NCI-H1105 treated with DMSO at 0.1 percent for 48 hours (cell line): ENCODE measurements around the gene GPR141.

Experiments
- DNase-seq: peaks from one replicate; lab custom pipeline; 2025; lab: John Stamatoyannopoulos, UW

Gene GPR141, protein sequence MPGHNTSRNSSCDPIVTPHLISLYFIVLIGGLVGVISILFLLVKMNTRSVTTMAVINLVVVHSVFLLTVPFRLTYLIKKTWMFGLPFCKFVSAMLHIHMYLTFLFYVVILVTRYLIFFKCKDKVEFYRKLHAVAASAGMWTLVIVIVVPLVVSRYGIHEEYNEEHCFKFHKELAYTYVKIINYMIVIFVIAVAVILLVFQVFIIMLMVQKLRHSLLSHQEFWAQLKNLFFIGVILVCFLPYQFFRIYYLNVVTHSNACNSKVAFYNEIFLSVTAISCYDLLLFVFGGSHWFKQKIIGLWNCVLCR

DNA sequence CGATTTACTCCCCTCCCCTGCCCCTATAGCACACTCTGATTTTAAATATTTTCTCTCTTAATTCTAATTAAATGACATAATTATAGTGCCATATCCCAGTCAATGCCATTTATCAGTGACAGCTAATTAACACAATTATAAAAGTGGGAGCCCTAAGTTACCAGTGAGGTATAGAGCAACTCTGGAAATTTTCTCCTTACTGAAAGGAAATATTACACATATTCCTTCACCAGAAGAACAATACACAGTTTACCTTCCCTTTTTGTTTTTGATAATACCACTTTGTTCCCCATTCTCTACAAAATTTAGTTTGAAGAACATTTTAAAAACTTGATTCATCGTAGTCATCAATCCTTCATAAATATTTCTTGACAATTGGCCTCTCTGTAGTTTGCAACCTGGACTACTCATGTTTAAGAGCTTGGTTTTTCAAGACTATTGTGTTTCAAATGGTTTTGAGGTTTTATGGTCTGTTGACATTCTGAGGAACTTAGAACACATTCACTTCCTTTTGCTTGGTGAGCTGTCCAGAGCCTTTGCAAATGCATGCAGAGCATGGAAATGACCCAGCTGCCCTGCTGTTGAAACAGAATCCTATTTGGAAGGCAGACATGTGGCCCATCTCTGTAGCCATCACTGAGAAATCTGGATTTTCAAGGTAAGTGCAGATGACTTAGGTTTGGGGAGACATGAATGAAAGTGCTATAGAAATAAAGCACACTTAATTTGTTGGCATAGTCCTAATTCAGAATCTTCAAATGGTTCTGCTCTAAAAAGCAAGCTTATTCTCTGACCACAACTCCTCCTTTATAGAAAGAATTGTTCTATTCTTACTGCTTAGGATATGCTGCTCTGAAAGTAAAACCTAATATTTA, at the start of gene GPR141:
Gene GPR141, plus strand, starts transcription at position 521 of the 875 bp plus-strand sequence. CDS start 56,628 bp downstream, outside the sequence.
- DNase-seq: no peak

DNA sequence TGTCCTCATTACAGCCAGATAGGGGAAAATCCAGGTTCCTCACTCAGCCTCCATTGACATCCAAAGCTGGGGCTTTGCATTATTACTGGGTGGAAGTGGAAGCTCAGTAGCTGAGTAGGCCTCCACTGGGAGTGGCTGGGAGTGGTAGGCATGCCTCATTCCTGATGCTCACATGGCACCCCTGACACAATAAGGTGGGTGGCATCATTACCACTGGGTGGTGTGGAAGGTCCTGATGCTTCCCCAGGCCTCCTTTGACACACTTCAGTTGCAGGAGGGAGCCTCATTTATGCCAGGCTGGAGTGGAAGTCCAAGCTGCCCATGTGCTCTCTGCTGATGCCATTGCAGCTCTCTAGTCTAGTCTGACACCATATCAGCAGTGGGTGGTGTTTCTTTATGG, 48.2 kb upstream of the GPR141 start:
- no peak for DNase-seq

DNA sequence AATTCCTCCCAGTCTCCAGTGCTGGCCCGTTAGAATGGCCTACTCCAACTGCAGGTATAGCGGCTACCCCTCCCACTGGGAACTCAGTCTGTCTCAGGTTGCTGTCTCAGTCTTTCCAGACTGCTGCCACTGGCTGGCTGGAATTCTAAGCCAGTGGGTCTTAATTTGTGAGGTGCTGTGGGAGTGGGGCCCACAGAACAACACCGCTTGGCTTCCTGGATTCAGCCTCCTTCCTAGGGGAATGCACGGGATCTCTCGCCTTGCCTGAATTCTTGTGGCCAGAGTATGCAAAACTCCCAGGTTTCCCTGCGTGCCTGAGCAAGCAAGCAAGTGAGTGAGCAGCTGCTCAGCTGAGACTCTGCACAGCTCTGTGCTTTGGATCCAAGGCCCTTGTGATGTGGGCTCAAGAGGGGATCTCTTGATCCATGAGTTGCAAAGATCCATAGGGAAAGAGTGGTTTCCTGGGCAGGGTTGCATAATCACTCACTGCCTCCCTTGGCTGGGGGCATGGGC, 41.5 kb upstream of the GPR141 start:
- DNase-seq: no peak

DNA sequence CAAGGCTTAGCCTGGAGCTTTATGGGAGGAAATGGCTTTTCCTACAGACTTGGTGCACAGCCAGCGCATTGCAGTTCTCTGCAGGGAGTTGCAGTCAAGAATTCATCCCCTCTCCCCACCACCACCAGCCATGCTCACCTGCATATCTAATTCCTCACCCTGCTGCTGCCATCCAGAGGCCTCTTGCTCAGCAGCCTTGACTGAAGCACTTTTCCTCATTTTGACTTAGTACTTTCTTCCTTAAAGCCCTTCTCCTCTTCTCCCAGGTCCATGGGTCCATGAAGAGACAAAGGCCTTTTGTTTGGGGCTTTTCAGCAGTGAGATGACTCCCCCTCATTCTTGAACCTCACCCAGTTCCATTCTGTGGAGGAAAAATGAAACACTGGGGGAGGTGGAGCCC, 39.7 kb upstream of the GPR141 start:
- no peak for DNase-seq

DNA sequence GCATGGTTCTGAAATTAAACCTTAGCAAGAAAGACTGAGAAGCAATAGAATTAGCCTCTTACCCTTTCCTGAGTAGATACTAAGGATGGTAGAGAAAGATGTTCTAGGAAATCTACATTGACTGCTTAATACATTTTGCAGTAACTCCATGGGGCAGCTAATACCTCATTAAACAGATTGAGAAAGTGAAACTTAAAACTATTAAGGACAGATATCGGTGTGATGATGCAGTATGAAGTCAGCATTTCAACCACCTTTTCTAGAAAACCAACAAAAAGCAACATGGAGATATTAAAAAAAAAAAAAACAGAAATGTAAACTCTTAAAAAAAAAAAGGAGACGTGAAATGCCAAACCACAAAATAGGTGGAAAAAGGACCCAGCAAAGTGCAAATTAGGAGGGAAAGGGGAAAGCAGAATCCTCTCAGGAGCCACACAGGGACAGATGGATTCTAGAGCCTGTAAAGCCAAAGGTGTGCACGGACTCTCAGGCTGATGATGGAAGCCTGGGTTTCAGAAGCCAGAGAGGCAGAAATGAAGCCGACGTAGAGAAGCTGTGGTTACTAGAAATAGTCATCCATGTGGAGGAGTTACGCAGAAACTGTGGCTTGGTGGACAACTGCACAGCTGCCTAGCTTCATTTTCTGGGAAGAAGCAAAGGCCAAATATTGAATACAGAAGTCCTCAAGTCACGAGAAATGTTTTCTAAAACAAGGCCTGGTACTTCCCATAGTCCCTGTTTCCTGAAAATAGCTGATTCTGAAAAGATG, 38.1 kb upstream of the GPR141 start:
- no peak for DNase-seq

DNA sequence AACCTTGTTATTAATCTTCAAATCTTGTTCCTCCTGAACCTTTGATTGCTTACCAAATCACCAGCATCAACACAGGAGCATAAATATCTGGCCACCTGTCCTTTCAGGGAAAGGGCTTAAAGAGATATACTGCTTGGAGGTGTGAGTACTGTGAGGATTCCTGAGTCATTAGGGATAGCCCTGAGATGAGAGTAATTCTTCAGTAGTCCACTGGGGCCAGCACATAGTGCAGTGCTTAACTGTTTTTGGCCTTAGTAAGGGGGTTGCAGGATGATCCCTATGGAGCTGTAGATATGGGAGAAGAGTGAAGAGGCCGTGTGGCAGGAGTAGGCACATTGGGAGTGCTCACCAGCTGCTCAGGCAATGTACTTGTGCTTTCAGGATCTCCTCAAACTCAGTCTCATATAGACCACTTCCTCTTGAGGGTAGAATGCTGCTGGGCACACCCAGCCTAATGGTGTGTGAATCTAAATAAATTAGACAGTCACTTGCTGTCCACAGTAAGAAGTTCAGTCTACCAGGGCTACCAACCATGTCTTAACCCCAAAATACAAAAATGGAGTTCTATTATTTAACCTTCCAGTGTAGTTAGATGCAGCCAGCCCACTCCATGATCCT, 26.5 kb upstream of the GPR141 start:
- DNase-seq: no peak

DNA sequence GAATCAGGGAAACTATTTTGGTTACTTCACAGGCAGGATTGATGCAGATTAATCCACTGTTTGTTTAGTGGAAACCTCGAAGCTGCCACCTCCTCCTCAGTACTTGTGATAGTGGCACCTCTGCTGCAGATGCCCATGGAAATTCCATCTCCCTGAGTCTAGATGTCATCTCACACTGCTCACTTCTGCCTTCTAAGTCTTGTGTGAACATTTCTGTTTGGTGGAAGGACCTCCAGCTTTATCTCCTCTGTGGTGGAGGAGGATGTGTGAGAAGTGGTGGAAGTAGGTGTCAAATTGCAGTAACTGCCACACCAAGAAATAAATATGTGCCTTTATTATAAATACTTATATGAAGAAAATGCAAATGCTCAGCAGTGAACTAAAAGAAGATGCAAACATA, 25.8 kb upstream of the GPR141 start:
- DNase-seq: no peak

DNA sequence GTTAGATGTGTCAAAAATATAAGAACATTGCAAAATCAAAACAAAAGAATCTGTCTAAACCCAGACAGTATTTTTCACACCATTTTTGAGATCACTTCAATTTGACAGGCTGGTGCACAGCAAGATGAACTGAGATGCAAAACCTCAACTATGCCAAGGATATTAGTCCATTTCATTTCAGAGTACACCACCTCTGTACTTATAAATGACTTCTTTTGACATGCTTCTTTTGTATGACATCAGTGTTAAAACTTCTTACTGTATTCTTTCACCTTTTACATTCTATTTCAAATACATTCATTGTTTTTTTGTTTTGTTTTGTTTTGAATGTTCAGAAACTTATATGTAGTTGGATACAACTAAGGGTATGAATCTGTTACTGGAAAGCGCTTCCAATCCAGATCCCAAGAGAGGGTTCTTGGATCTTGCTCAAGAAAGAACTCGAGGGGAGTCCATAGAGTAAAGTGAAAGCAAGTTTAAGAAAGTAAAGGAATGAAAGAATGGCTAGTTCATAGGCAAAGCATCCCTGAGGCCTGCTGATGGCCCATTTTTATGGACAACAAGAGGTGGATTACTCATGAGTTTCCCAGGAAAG, 23.5 kb upstream of the GPR141 start:
- no peak for DNase-seq

DNA sequence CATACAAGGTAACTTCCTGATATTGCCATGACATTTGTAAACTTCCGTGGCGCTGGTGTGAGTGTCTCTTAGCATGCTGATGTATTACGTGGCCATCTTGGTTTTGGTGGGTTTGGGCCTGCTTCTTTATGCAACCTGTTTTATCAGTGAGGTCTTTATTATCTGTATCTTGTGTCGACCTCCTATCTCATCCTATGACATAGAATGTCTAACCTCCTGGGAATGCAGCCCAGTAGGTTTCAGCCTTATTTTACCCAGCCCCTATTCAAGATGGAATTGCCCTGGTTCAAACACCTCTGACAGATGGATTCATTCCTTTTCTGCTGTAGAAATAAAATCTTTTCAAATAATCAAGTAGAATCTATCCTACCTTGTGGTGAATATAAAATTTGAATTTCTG, 23.0 kb upstream of the GPR141 start:
- no peak for DNase-seq

DNA sequence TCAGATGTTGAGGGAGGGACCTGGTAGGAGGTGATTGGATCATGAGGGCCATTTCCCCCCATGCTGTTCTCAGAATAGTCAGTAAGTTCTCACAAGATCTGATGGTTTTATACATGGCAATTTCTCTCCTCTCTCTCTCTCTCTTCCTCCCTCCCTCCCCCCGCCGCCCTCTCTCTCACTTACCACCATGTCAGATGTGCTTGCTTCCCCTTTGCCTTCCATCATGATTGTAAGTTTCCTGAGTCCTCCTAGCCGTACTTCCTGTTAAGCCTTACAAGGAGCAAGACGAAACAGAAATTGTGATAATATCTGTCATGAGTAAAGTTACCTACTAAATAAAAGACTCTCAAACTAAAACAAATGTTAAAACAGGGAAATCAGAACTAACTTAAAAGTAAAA, 19.9 kb upstream of the GPR141 start:
- DNase-seq: no peak

DNA sequence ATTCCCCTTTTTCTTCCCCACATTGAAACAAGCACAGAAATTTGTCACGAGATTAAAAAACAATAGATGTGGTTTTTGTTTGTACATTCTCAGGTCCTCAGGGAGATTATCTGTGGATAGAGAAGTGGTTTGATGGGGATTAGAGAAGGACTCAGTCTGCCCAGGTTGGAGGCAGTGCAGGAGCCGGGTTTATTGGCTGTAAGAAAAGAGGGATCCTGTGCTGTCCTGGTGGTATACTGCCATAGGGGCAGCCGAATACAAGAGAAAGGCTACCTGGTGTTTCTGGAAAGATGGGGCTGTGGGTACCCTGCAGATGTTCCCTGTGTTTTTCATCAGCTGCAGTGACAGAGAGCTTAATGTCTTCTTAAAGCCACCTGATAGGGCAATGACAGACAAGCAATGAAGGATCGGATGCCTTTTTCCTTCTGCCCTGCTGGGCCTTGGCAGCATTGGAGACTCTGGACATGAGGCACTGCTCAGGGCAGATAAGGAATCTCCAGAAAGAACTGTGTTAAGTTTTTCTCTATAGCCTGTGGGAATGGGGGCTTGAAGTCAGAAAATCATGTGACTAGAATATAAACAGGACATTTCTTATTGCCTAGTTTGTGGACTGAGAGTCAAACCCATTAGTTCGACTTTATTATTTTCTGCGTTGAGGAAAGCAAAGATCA, 18.1 kb upstream of the GPR141 start:
- DNase-seq: no peak

DNA sequence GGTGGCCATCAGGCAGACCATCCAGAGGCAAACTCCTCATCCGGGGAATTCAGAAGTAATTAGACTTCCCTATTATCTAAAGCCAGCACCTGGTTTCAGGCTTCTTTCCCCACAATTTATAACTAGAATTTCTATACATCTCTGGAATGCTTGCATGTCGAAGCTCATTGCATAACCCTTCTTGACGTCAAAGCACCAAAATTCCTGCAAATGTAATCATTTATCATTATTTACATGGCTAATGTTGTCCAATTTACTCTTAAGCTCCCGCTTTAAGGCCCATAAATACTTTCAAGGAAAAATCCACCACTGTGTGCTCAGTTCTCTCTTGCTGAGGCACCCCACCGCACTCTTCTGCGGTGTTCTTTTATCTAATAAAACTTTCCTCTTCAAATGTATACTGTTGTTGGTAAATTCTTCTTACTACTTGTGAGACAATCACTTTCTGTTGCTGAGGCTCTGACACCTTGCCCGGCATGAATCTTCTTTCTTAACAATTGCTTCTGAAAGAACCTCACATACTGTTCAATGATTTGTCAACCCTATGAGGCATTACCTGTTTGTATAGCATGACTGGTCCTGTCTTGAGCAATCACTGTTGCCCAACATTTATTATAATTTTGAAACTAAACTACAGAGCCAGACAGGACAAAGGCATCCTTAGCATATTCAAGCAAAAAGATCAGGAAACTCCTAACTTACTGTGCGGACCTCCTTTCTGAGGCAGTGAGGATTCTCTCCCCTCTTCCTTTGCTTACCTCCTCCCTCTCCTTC, 17.4 kb upstream of the GPR141 start:
- no peak for DNase-seq

DNA sequence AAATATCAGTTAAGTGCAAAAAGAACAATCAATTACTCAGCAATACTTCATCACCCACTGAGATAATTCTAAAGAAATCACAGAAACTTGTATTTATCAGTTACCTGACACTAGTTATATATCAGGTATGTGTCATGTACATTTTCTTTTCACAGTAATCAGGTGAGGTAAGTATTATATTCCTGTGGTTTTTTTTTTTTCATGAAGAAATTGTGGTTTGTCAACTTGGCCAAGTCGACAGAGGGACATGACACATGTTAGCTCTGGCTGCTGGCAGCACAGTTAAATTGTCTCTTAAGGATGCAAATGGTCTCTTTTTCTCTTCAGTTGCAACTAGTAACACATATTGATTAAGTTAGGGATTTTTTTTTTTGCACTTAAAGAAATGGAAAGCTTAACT, 13.7 kb upstream of the GPR141 start:
- DNase-seq: no peak

DNA sequence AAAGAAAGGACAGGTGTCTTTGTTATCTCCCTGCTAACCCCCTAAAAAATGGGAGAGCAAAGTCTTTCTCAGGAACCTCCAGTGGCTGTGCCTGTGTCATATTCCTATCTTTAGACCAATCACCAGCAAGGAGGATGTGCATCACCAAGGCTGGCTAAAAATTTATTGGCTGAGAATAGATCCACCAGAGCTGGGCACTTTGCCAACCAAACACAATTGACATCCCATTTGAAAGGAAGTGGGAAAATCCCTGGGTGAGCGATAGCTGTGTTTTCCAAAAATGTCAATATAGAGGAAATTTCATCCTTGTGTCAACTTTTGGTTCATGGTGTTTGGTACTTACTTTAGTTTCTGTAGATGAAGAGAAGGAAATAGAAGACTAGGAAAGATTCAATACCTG, 13.1 kb upstream of the GPR141 start:
- no peak for DNase-seq

DNA sequence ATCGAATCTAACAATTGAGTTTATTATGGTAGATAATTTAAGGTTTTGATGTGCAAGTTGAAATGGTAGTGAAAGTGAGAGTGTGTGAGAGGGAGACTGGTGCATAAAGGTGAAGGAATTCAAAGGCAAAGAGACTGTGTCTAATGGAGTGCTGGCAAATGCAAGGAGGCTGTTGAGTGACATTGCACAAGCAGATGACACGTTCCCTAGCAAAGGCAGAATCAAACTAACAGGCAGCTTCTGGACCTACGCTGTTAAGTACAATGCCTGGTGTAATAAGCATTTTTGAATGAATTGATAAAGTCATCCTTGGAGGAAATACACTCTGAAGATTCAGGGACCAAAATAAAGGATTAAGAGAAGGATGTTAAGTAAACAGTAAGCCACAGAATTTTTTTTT, 11.7 kb upstream of the GPR141 start:
- no peak for DNase-seq

DNA sequence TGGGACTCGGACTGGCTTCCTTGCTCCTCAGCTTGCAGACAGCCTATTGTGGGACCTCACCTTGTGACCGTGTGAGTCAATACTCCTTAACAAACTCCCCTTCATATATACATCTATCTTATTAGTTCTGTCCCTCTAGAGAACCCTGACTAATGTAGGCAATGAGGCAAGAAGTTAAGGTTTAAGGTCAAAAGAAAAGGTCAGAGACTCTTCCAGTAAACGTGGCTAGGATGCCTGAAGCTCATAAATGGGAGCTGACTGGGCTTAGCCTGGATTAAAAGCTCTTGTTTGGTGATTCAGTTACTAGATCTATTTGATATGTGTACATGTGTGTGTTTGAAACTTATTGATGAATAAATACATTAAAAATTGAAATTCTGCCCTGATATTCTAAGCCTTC, 10.6 kb upstream of the GPR141 start:
- DNase-seq: no peak

DNA sequence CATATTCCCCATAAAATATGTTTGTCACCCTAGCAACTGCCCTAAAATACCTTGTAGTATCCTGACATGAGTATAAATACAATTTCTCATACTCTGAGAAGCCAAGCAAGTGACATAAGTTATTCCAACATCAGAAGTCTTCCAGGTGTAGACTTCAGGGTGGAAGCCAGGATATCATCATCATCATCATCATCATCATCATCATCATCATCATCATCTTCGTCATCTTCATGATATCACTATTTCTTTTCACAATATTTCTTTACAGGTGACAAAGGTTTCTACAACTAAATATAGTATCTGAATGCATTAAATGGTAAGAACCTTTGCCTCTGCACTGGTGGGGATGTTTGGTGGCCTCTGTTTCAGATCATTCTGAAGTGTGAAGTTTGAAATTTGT, 10.0 kb upstream of the GPR141 start:
- no peak for DNase-seq

DNA sequence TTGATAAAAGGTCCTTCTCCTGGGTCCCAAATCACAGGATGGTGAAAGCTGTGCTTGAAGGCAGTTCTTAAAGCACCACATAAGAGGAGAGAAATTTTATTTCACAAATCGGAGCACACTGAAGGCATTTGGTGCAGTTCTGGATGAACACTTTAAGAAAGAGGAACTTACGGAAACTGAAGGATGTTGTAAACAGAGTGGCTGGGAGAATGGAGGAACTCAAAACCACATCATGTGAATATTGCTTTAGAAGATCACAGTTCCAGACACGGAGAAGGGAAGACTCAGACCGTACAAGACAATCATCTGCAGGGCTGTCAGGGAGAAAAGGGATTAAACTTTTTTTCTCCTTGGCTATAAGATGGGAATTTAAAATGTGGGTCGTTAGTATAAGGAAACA, 9.0 kb upstream of the GPR141 start:
- DNase-seq: no peak

DNA sequence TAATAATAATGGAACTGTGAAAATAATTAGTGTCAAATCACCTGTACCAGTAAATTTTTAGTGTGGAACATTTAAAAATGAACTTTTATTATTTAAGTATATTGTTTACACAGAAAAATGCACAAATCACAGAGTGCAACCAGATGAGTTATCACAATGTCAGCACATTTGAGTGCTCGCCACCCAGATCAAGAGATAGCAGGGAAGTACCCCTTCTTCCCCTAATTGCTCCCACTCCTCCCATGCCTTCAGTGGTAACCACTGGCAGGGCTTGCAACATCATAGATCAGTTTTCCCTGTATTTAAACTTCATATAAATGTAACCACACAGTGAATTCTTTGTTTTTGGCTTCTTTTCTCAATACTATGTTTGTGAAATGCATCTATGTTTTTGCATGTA, 7.8 kb upstream of the GPR141 start:
- DNase-seq: no peak

DNA sequence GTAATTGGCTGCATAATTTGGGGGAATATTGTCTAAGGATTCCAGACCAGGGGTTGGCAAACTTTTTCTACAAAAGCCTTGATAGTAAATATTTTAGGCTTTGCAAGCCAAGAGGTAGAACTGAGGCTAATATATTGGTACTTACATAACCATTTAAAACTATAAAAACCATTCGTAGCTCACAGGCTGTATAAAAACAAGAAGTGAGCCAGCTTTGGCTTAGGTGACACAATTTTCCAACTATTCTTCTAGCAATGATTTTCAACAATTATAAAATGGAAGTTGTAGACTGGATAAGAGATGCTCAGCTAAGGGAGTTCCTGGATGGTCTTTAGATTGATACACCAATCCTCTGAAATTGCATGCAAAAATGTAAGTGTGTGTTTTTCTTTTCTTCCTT, 1.4 kb downstream of the GPR141 start:
- no peak for DNase-seq
